ENCODE results near the gene AGMO.

- no peak for TF ChIP-seq CTCF (IDR thresholded peaks at IDR 0.05; ENCODE audit: low read depth, low read length)
- no peak for TF ChIP-seq EZH2phosphoT487 (IDR thresholded peaks at IDR 0.05; ENCODE audit: low read depth)
Measured at GRCh38 chr7:15491361-15491760, 70.5 kb downstream of the AGMO start.

All from OCI-LY3 (cell line).